Measurements from ENCODE around the gene PPP1R1C.
"Not testable (repeated sequence)": the region's sequence is repeated elsewhere in the genome, so short reads cannot be mapped to it uniquely, and the experiment has no call there.

The PPP1R1C gene

DNA sequence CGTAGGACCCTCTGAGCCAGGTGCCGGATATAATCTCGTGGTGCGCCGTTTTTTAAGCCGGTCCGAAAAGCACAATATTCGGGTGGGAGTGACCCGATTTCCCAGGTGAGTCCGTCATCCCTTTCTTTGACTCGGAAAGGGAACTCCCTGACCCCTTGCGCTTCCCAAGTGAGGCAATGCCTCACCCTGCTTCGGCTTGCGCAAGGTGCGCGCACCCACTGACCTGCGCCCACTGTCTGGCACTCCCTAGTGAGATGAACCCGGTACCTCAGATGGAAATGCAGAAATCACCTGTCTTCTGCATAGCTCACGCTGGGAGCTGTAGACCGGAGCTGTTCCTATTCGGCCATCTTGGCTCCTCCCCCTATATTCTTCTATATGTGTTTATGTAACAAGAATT is 45.2 kb downstream of the PPP1R1C start:
- not testable (repeated sequence) for H3K4me3 Mint-ChIP-seq, H3K36me3 Mint-ChIP-seq, H3K27me3 Mint-ChIP-seq, H3K4me1 Mint-ChIP-seq, H3K9me3 Mint-ChIP-seq, H3K27ac Mint-ChIP-seq

DNA sequence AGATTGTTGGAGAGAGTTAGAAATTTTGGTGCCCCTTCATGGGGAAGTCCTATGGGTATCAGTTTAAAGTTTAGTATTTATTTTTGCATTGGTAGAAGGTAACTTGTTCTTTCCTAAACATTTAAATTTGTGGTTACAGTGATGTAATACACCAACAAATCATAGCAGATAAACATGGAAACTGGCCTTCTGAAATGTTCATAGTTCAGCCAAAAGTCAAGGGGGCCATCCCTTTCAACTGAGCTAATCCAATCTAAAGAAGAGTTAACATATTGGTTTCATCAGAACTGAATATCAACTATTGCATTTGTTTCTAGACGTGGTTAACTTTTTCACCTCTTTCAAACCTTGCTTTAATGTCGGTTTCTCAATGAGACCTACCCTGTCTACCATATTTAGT is 46.3 kb downstream of the PPP1R1C start:
- no peak overlapping the region for H3K4me3 Mint-ChIP-seq
- no peak overlapping the region for H3K27ac Mint-ChIP-seq
- no peaks in the 10 kb centered on the region for H3K4me1 Mint-ChIP-seq
- H3K36me3 Mint-ChIP-seq, result no peaks in the 10 kb centered on the region
- no peaks in the 10 kb centered on the region for H3K9me3 Mint-ChIP-seq
- peaks cover 2% of the 10 kb centered on the region for H3K27me3 Mint-ChIP-seq

DNA sequence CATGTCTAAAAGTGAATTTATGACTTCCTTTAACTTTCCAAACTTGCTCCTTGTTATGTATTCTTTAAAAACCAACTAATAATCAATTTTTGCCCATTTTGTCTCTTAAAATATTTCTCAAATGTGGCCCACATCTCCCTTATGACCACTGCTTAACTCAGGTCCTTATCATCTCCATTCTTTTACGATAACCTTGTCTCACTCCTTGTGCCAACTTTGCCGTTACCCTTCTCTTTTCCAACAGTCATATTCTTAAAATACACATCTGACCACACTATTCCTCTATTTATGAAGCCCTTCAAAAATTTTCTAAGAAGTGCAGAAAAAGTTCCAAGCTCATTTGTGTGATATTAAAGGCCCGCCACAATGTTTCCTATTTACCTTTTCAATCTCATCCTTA is 47.8 kb downstream of the PPP1R1C start:
- H3K9me3 Mint-ChIP-seq, result no peaks in the 10 kb centered on the region
- H3K27ac Mint-ChIP-seq, result no peak overlapping the region
- no peak overlapping the region for H3K4me3 Mint-ChIP-seq
- no peaks in the 10 kb centered on the region for H3K36me3 Mint-ChIP-seq
- peaks cover 2% of the 10 kb centered on the region for H3K27me3 Mint-ChIP-seq
- H3K4me1 Mint-ChIP-seq, result no peaks in the 10 kb centered on the region

DNA sequence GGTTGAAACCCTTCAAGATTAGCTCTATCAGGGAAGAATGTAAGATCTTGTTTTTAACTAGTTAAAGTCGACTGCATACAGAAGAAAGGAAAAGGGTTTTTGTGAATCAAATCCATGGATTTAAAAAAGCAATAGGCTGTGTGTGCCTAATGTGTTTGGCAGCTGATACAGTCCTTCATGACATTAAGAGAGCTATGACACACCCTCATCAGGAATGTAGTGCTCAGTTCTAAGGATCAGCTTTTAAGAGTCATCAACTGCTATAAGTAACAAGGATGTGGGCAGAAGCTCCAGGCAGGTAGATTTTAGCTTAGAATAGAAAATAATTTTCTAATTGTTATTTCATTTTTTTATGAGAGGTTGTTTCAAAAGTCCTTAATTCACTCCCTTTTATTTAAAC is 52.9 kb downstream of the PPP1R1C start:
- no peak overlapping the region for H3K27ac Mint-ChIP-seq
- no peak overlapping the region for H3K4me3 Mint-ChIP-seq
- H3K4me1 Mint-ChIP-seq, result no peaks in the 10 kb centered on the region
- H3K27me3 Mint-ChIP-seq, result no peaks in the 10 kb centered on the region
- H3K9me3 Mint-ChIP-seq, result no peaks in the 10 kb centered on the region
- H3K36me3 Mint-ChIP-seq, result no peaks in the 10 kb centered on the region

DNA sequence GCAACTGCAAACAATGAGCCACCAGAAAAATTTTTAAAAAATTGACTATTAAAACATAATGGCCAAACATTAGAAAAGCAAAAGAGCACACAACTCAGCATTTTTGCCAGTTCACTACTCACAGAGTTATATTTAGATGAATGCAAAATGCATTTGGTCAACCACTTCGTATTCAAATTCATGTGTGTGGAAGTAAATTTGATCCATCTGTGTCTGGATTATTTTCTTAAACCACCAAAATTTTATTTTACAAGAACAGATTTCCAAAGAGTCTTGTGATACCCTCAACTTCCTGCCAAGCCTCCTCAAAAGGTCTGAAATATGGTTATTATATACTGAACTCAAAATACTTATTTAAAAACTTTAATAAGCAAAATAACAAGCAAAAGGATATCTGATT is 57.4 kb downstream of the PPP1R1C start:
- peaks cover 2% of the 10 kb centered on the region for H3K27me3 Mint-ChIP-seq
- H3K9me3 Mint-ChIP-seq, result no peaks in the 10 kb centered on the region
- no peak overlapping the region for H3K27ac Mint-ChIP-seq
- H3K4me3 Mint-ChIP-seq, result no peak overlapping the region
- H3K4me1 Mint-ChIP-seq, result no peaks in the 10 kb centered on the region
- no peaks in the 10 kb centered on the region for H3K36me3 Mint-ChIP-seq

DNA sequence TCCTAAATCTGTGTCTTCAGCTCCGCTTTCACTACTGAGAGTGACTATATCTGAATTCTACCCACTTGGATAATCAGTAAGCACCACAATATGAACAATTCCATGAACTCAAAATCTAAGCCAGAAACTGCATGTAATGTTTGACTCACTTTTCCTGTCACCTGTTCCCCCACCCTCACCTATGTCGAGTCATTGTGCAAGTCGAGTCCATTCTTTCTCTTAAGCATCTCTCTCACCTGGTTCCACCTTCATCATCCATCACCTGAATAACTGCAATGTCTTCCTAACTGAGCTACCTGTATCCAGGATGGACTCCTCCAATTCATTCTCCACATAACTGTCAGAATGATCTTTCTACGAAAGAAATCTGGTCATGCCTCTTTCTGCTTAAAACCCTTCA is 58.2 kb downstream of the PPP1R1C start:
- Mint-ChIP-seq H3K4me3 (no peak overlapping the region), H3K27me3 (peaks cover 2% of the 10 kb centered on the region)

DNA sequence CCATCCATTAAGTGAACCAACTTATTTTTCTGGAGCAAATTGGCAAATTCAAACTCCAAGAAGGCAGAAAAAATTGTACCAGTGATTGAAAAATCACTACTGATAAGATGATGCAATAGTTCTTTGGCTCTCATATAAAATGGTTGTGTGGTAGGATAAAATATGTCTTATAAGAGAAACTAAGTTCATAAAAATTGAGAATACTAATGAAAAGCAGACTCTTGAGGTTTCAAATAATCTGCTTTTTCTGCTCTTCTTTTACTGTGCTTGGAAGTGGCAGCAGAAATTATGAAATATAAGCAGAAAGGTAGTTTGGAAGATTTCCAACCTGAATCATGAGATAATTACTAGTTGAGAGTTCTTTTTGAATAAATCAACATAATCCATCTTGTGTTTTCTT is 61.9 kb downstream of the PPP1R1C start:
- H3K4me1 Mint-ChIP-seq, result no peaks in the 10 kb centered on the region
- H3K27me3 Mint-ChIP-seq, result peaks cover 2% of the 10 kb centered on the region
- H3K27ac Mint-ChIP-seq, result no peak overlapping the region
- H3K36me3 Mint-ChIP-seq, result no peaks in the 10 kb centered on the region
- no peaks in the 10 kb centered on the region for H3K9me3 Mint-ChIP-seq
- H3K4me3 Mint-ChIP-seq, result no peak overlapping the region

More for the DNA sequence above, 58.2 kb downstream of the PPP1R1C start:
- no peaks in the 10 kb centered on the region for H3K9me3 Mint-ChIP-seq
- no peak overlapping the region for H3K27ac Mint-ChIP-seq
- H3K36me3 Mint-ChIP-seq, result no peaks in the 10 kb centered on the region
- no peaks in the 10 kb centered on the region for H3K4me1 Mint-ChIP-seq

DNA sequence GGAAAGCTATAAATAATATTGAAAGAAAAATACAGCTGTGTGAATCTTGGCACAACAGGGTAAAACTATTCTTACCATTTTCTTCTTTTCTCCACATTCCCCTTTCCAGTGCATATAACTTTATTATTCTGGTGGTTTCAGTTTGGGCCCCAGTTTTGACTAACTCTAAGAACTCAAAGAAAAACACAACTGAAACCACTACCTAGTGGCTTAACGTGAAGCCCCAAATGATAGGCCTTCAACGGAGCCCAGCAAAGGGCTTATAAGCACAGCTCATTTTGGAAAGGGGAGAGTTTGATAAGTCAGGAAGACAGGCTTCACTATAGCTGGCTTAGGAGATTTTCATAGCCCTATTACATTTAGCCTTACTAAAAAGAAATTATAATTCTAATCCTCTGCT is 62.4 kb downstream of the PPP1R1C start:
- H3K4me3 Mint-ChIP-seq, result no peak overlapping the region
- H3K9me3 Mint-ChIP-seq, result no peaks in the 10 kb centered on the region
- H3K27ac Mint-ChIP-seq, result no peak overlapping the region
- no peaks in the 10 kb centered on the region for H3K36me3 Mint-ChIP-seq
- H3K27me3 Mint-ChIP-seq, result peaks cover 2% of the 10 kb centered on the region
- H3K4me1 Mint-ChIP-seq, result no peaks in the 10 kb centered on the region

DNA sequence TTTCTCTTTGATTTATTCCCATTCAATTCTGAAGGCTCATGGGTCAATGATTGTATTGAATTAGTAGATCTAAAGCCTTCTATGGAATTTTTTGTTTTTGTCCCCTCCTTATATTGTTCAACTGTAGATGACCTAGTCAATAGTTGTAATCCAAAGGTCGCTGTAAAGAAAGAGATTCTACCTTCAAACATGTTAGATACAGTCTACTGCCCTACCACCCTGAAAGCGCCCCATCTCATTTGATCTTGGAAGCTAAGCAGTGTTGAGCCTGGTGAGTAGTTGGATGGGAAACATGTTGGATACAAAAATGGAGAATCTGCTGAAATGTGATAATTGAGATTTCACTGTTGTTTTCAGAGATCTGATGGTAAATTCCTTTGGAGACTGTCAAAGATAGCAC is 63.0 kb downstream of the PPP1R1C start:
- Mint-ChIP-seq H3K9me3 (no peaks in the 10 kb centered on the region), H3K36me3 (no peaks in the 10 kb centered on the region), H3K4me1 (no peaks in the 10 kb centered on the region), H3K27me3 (peaks cover 2% of the 10 kb centered on the region), H3K4me3 (no peak overlapping the region), H3K27ac (no peak overlapping the region)

DNA sequence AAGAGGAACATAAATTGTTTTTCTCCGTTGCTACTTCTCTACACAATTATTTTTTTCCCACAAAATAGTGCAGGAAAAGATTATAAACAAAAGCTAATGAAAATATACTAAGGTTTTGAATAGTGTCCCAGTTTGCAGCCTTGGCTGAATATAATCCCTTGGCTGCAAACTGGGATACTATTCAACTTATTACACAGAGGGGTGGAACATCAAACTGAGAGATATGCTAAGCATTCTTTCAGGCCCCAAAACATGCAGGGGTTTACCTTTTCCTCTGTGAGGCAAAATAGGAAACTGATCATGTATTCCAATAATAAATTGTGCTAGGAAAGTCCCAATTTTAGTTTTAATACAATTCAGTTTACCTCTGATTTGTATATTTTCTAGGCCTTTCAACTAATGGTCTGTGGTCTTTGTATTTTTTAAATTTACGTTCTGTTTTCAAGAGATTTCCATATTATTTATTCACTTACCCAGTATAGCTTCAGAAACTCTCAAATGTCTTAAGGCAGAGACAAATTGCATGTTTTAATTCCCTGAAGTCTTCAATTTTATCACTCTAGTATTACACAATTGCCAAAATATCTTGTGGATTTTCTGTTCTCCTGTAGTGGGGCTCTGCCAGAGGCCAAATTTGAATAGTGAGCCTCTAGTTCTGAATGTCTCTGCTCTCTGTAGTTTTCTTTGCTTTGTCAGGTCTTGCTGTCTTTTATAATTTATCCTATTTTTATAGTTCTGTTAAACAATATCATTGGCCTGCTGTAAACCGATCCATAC is 63.9 kb downstream of the PPP1R1C start:
- Mint-ChIP-seq H3K4me1 (no peaks in the 10 kb centered on the region), H3K27me3 (peaks cover 2% of the 10 kb centered on the region), H3K4me3 (no peak overlapping the region), H3K27ac (no peak overlapping the region), H3K36me3 (no peaks in the 10 kb centered on the region), H3K9me3 (no peaks in the 10 kb centered on the region)

DNA sequence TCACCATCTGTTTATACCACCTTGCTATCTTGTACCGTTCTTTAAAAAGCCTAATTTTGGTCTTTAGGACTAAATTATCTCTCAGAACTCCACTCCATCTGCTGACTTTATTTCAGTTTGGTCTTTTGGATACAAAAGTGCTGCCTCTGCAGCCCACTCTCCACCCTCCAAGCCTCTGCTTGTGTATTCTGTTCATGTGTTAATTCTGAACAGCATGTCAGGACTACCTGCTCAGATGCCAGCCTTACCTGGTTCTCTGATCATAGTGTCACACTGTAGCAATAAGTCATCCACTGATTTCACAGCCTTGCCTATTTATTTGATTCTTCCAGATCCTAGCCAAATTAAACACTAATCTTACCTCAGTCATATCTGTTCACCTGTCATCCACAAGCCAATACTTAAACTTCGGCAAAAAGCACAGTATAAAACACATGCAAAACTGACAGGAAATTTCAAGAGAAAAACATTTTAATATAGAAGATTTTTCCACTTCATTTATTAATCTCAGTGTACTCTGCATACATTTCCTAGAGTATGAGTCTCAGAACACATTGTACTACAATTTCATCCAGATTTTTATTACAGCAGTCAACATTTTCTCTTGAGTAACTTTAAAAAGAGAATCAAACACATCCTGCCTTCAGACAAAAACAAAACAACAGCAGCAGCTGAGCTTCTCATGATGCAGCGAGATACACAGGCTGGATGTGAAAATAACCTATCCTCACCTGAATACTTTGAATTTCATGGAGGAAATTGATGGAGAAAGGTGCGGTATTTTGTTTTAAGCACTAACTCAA is 64.9 kb downstream of the PPP1R1C start:
- Mint-ChIP-seq H3K27me3 (peaks cover 2% of the 10 kb centered on the region), H3K27ac (no peak overlapping the region), H3K9me3 (peaks cover 6% of the 10 kb centered on the region), H3K4me1 (no peaks in the 10 kb centered on the region), H3K4me3 (no peak overlapping the region), H3K36me3 (no peaks in the 10 kb centered on the region)

DNA sequence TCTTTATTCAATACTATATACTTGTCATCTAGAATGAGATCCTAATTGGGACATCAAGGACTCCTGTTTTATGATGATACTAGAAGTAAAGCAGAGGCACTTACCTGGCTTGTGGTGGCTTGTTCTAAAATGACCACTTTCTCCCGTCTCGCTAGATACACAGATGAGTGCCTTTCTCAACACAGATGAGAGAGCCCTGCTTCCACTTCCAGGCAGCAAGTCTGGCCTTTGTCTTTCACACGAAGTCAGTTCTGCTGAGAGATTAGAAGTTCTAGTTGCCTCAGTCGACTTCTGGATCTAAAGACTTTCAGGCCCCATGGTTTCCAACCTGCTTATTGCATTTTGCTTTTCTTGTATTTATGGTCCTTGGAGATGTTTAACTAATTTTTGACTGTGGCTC is 70.3 kb downstream of the PPP1R1C start:
- Mint-ChIP-seq H3K36me3 (no peaks in the 10 kb centered on the region), H3K4me3 (no peak overlapping the region), H3K9me3 (peaks cover 7% of the 10 kb centered on the region), H3K27ac (no peak overlapping the region), H3K27me3 (peaks cover 2% of the 10 kb centered on the region), H3K4me1 (no peaks in the 10 kb centered on the region)

DNA sequence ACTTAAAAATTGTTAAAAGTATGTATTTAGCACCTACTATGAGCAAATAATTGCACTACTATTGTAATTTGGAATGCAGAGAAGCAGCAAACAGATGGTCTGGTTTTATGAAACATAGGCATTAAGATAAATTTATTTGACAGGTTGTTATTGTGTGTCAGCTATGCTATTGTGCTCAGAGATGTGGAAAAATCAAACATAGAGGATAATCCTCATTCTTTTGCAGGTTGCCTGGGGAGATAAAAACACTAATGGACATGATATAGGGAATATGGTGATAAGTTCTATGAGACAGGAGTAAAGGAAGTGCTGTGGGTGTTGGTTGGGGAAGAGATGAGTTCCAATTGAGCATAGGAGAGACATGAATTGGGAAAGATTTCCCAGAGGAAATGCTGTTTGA is 71.3 kb downstream of the PPP1R1C start:
- Mint-ChIP-seq H3K4me1 (no peaks in the 10 kb centered on the region), H3K36me3 (no peaks in the 10 kb centered on the region), H3K27me3 (peaks cover 2% of the 10 kb centered on the region), H3K4me3 (no peak overlapping the region), H3K27ac (no peak overlapping the region), H3K9me3 (peaks cover 7% of the 10 kb centered on the region)

DNA sequence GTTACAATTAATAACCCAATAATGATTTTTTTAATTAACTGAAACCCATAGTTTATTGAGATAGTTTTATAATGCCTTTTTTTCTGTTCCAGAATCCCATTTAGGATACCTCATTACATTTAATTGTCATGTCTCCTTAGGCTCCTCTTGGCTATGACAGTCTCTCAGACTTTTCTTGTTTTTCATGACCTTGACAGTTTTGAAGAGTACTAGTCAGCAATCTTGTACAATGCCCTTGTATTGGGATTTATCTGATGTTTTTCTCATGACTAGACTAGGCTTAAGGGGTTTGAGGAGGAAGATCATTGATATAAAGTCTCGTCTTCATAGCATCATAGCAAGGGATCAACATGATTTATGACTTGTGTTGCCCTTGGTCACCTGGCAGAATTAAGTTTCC is 72.4 kb downstream of the PPP1R1C start:
- no peaks in the 10 kb centered on the region for H3K4me1 Mint-ChIP-seq
- H3K27me3 Mint-ChIP-seq, result peaks cover 2% of the 10 kb centered on the region
- no peak overlapping the region for H3K4me3 Mint-ChIP-seq
- no peaks in the 10 kb centered on the region for H3K36me3 Mint-ChIP-seq
- H3K9me3 Mint-ChIP-seq, result peaks cover 7% of the 10 kb centered on the region
- H3K27ac Mint-ChIP-seq, result no peak overlapping the region

DNA sequence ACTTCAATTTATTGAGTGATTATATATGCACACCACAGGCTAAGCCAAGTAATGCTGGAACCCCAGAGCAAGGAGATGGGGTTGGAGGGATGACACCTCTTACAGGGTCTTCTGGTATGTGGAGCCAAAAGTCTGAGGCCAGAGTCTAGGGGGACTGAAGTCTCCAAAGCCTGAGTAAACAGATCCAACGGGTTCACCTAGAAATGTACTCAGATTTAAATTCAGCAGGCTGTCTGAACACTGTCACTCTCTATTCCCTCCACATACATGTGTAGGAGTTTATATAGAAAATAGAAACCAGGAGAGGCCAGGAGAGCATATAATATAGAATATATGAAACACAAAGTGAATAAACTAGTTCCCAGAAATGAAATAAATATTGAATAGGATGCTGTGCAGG is 76.1 kb downstream of the PPP1R1C start:
- peaks cover 2% of the 10 kb centered on the region for H3K27me3 Mint-ChIP-seq
- H3K4me3 Mint-ChIP-seq, result no peak overlapping the region
- no peaks in the 10 kb centered on the region for H3K9me3 Mint-ChIP-seq
- H3K27ac Mint-ChIP-seq, result no peak overlapping the region
- no peaks in the 10 kb centered on the region for H3K4me1 Mint-ChIP-seq
- no peaks in the 10 kb centered on the region for H3K36me3 Mint-ChIP-seq

DNA sequence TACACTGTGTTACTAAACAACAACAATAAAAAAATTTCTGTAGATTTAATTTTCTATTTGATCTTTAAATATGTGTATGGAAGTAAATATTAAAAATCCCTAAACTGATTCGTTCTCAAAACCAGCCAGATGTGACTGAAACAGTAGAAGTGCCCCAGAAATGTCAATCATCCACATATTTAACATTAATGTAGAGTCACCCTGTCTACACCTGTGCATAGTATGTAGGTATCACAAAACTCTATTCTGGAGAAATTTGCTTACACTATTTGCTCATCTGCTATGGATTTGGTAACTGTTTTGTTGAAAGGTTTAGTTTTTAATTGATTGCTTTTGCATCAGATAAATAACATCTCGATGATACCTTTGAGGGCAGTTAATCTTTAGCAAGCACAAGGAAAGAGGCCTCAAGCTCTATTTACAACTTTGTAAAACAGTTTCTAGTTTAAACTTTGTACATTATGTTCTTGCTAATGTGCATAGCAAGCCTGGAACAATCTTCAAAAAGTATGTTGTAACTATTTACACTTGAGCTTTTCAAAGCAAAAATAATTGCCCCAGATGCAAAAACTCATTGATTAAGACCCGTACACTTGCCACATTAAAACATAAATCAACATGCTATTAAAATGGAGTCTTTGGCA is 76.8 kb downstream of the PPP1R1C start:
- Mint-ChIP-seq H3K4me1 (no peaks in the 10 kb centered on the region), H3K27me3 (no peaks in the 10 kb centered on the region), H3K36me3 (no peaks in the 10 kb centered on the region), H3K27ac (no peak overlapping the region), H3K9me3 (no peaks in the 10 kb centered on the region), H3K4me3 (no peak overlapping the region)
